ENCODE results near the gene MAP4K5.

GRCh38 chr14:50550294-50550693 lies 17.9 kb upstream of the MAP4K5 start:
- no peak for TF ChIP-seq CTCF (IDR thresholded peaks at IDR 0.05)
- TF ChIP-seq POLR2A (IDR thresholded peaks at IDR 0.05), result no peak

All from transverse colon (tissue), 3 donors.